Heart left ventricle (tissue), 13 donors: ENCODE measurements around the gene OR7A17.

Experiments
- POLR2A ChIP-seq, 2 donors: fragments of 450-650 bp; IDR thresholded peaks; one replicate each; pipeline ENCODE4 v1.6.1; 2017; ENCODE audit warnings: antibody characterized with exemption in 2 of 2, mild to moderate bottlenecking in 2 of 2, moderate library complexity in 2 of 2
- TF ChIP-seq, protein P1 (sequence below), 12 donors: fragments of 200-600 bp; sonication (generic) in 4 of 12; IDR thresholded peaks; one replicate each; pipeline versions ENCODE4 v1.5.0 to v1.8.0; 2018 to 2022; ENCODE audit warnings: antibody characterized with exemption in 12 of 12, mild to moderate bottlenecking in 5 of 12
- donor health status: ischemic (EF 13 %, LVEDD 7.1; RV severe dilation, severe dysfunction).
- donor health status: DM: no; HTN: yes; CAD: no.
- donor health status: DM: no; HTN: no; CAD: no.
- donor health status: ischemic (EF 25% LVEDD 6.9; RV normal size, moderate dysfunction).
- donor health status: ischemic (EF 25% LVEDD 5.7; RV mildly dilated, moderate dysfunction).
- donor health status: ischemic (EF 35%, LVEDD 5.7; RV mildly dilated, moderate dysfunction).
- donor health status: nonischemic (EF 11% LVEDD 7.7; RV severe dilation, severe dysfunction).
- donor health status: DM: yes; HTN: yes; CAD: no.
- donor health status: PGD.
- donor health status: ischemic (EF 29% LVEDD 5.4; RV normal size, mild dysfunction).
- donor health status: nonischemic (EF 23%, LVEDD 6.1; RV moderate dilation, normal function).

DNA sequence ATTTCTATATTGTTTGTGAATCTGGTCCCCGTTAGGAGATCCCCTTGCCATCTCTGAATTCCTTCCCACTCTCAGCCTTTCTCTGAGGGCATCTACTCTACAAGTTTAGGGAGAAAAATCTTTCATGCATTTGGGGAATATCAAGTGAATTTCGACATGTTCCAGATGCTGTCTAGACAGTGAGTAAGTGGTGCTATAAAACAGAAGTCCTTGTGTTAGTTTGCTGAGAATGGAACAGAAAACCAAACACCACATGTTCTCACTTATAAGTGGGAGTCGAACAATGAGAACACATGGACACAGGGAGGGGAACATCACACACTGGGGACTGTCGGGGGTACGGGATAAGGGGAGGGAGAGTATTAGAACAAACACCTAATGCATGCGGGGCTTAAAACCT lies 42.4 kb downstream of the OR7A17 start:
- TF ChIP-seq, protein P1, sequence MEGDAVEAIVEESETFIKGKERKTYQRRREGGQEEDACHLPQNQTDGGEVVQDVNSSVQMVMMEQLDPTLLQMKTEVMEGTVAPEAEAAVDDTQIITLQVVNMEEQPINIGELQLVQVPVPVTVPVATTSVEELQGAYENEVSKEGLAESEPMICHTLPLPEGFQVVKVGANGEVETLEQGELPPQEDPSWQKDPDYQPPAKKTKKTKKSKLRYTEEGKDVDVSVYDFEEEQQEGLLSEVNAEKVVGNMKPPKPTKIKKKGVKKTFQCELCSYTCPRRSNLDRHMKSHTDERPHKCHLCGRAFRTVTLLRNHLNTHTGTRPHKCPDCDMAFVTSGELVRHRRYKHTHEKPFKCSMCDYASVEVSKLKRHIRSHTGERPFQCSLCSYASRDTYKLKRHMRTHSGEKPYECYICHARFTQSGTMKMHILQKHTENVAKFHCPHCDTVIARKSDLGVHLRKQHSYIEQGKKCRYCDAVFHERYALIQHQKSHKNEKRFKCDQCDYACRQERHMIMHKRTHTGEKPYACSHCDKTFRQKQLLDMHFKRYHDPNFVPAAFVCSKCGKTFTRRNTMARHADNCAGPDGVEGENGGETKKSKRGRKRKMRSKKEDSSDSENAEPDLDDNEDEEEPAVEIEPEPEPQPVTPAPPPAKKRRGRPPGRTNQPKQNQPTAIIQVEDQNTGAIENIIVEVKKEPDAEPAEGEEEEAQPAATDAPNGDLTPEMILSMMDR (IDR thresholded peaks at IDR 0.05) = no peak
- TF ChIP-seq POLR2A (IDR thresholded peaks at IDR 0.05) = no peak
